IMR-90 (cell line): ENCODE results near the gene WNT16.
A peak's percentile ranks its signal among the peaks of the same experiment; 100 is the strongest.

Experiments
- CTCF ChIP-seq: conservative IDR thresholded peaks from 2 replicates; pipeline ENCODE4 v1.5.1; 2012; ENCODE audit warnings: mild to moderate bottlenecking, low read depth, low read length, improper control_type of control experiment
- POLR2A ChIP-seq: IDR thresholded peaks from 2 replicates; pipeline ENCODE4 v1.6.1; 2012; ENCODE audit warnings: mild to moderate bottlenecking, low read depth, low read length

- TF ChIP-seq POLR2A (no peak), CTCF (0 out of 2 replicates have a peak, but pooled peaks have one; percentile 2)
These were observed 25.2 kb upstream of the WNT16 start for GRCh38 chr7:121303422-121304101.
